ENCODE data around the gene UPF3B.
"Not testable (repeated sequence)": the region's sequence is repeated elsewhere in the genome, so short reads cannot be mapped to it uniquely, and the experiment has no call there.

The UPF3B gene

GRCh38 chrX:119824221-119824620, 28.5 kb downstream of the UPF3B start:
- not testable (repeated sequence) for DNase-seq

GRCh38 chrX:119821703-119822102, 31.1 kb downstream of the UPF3B start:
- not testable (repeated sequence) for DNase-seq

- DNase-seq, result no peak
Measured at GRCh38 chrX:119817130-119817690, 35.6 kb downstream of the UPF3B start.

GRCh38 chrX:119816300-119816699, 36.5 kb downstream of the UPF3B start:
- no peak for DNase-seq

- no peak for DNase-seq
Measured at GRCh38 chrX:119809185-119809666, 43.5 kb downstream of the UPF3B start.

- DNase-seq, result not testable (repeated sequence)
Measured at GRCh38 chrX:119808461-119808860, 44.3 kb downstream of the UPF3B start.

GRCh38 chrX:119802546-119802945, 50.2 kb downstream of the UPF3B start:
- no peak for DNase-seq

- no peak for DNase-seq
Measured at GRCh38 chrX:119801253-119802221, 51.2 kb downstream of the UPF3B start.

GRCh38 chrX:119791437-119792231, 61.1 kb downstream of the UPF3B start, which contains the start of gene RPL39:
TSS of gene RPL39 (minus strand) at chrX:119791630. CDS start at chrX:119791576, 54 bp downstream.
- peak; percentile 79 for DNase-seq

- DNase-seq, result no peak
Measured at GRCh38 chrX:119790977-119791436, 61.8 kb downstream of the UPF3B start.

GRCh38 chrX:119784747-119785446, 67.9 kb downstream of the UPF3B start:
- peak; percentile 29 for DNase-seq
